ENCODE results near the gene RIMS3.

DNA sequence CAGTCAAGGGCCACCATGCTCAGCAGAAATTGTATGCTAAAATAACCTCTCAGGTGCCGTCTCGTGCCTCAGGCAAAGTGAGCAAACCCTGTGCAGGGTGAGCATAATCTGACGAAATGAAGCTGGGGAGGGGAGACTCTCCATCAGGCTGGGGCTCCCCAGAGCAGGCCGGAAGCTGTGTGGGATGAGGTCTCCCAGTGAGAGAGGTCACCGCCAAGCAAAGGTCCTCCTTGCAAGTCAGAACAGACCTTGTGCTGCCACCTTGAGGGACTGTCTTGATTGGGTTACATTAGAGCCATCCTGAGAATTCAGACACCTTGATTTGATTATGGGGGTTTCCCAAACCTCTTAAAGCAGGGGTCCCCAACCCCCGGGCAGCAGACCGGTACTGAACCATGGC is 69.9 kb downstream of the RIMS3 start:
- TF ChIP-seq POLR2A (IDR thresholded peaks at IDR 0.05) (no peak), CTCF (IDR thresholded peaks at IDR 0.05) (no peak), POLR2AphosphoS5 (IDR thresholded peaks at IDR 0.05) (no peak)
